GM12878 (cell line): ENCODE results near the gene ABR.

Experiments used
- CTCF ChIP-seq, 3 experiments: IDR thresholded peaks in 2 of 3; conservative IDR thresholded peaks in 1 of 3; 2 replicates each; pipeline ENCODE4 v1.5.1; 2011; ENCODE audit warnings: low read depth in 3 of 3, low read length in 3 of 3, mild to moderate bottlenecking in 3 of 3, control low read depth in 2 of 3, moderate library complexity in 2 of 3, inconsistent platforms in 1 of 3, mixed read lengths in 1 of 3; ENCODE audit not compliant: control insufficient read depth in 2 of 3, insufficient read depth in 1 of 3; ENCODE audit errors: extremely low read depth in 1 of 3
- NR2C2 ChIP-seq: IDR thresholded peaks from 2 replicates; pipeline ENCODE4 v1.6.1; 2011; ENCODE audit warnings: borderline replicate concordance, low read depth; ENCODE audit not compliant: control insufficient read depth, insufficient read length
- RAD21 ChIP-seq: IDR thresholded peaks from 2 replicates; pipeline ENCODE4 v1.6.1; 2011; ENCODE audit warnings: mild to moderate bottlenecking, low read depth, low read length, moderate library complexity; ENCODE audit not compliant: insufficient read depth
- SMAD1 ChIP-seq: fragments of 450-650 bp; IDR thresholded peaks from 2 replicates; pipeline ENCODE4 v1.6.1; 2018; ENCODE audit warnings: mild to moderate bottlenecking, low read depth; ENCODE audit not compliant: partially characterized antibody
- USF1 ChIP-seq: IDR thresholded peaks from 2 replicates; pipeline ENCODE4 v1.6.1; 2011; ENCODE audit warnings: borderline replicate concordance, low read depth, mild to moderate bottlenecking, moderate library complexity, mixed read lengths, low read length; ENCODE audit not compliant: insufficient read depth; ENCODE audit errors: extremely low read length
- ZNF217 ChIP-seq: fragments of 450-650 bp; IDR thresholded peaks from 2 replicates; pipeline ENCODE4 v1.6.1; 2017; ENCODE audit warnings: antibody characterized with exemption, mild to moderate bottlenecking
- ZNF687 ChIP-seq: fragments of 450-650 bp; IDR thresholded peaks from 2 replicates; pipeline ENCODE4 v1.6.1; 2017; ENCODE audit warnings: mild to moderate bottlenecking, moderate library complexity

GRCh38 chr17:1160591-1161390 is 19.0 kb downstream of the ABR start:
- TF ChIP-seq USF1 (no peak), CTCF (IDR thresholded peaks at IDR 0.05 in 2 of 3, conservative IDR thresholded peaks at IDR 0.05 in 1 of 3; ENCODE audit: control insufficient read depth in 2 of 3, extremely low read depth in 1 of 3, insufficient read depth in 1 of 3, low read depth in 3 of 3, low read length in 3 of 3) (no peak), SMAD1 (no peak), RAD21 (no peak), ZNF217 (no peak), NR2C2 (no peak), ZNF687 (no peak)
